GM12873 (cell line): ENCODE data around the gene MRPL40.

ENCODE experiments used
- TF ChIP-seq, protein P1 (sequence below): IDR thresholded peaks from 2 replicates; pipeline ENCODE4 v1.5.1; 2012; ENCODE audit warnings: low read depth, mild to moderate bottlenecking, moderate library complexity, low read length, control low read depth; ENCODE audit not compliant: insufficient read depth; ENCODE audit errors: missing control alignments

Gene MRPL40

DNA sequence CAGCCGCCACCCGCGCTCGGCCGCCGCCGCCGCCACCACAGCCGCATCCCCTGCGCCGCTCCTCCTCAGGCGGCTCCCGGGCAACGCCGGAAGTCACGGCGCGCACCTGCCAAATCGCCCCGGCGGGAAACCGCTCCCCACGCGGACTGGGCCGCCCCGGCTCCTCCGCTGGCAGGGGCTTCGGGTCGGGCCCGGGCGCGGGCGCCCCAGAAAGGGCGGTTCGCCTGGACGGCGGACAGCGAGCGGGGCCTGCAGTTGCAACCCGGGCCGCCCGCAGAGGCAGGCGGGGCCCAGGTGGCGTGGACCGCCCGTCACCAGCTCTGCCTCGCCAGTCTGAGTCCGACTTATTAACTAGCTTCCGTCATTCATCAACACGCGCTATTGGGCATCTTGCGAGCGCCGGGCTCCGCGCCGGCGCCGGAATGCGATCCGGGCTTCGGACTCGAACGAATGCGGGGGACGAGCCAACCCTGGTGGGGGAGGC is 654 bp upstream of the MRPL40 start, which contains the start of gene HIRA:
HIRA (minus strand) TSS at position 85 of the 484 bp plus-strand sequence. CDS start 257 bp downstream, outside the sequence.
- TF ChIP-seq, protein P1, sequence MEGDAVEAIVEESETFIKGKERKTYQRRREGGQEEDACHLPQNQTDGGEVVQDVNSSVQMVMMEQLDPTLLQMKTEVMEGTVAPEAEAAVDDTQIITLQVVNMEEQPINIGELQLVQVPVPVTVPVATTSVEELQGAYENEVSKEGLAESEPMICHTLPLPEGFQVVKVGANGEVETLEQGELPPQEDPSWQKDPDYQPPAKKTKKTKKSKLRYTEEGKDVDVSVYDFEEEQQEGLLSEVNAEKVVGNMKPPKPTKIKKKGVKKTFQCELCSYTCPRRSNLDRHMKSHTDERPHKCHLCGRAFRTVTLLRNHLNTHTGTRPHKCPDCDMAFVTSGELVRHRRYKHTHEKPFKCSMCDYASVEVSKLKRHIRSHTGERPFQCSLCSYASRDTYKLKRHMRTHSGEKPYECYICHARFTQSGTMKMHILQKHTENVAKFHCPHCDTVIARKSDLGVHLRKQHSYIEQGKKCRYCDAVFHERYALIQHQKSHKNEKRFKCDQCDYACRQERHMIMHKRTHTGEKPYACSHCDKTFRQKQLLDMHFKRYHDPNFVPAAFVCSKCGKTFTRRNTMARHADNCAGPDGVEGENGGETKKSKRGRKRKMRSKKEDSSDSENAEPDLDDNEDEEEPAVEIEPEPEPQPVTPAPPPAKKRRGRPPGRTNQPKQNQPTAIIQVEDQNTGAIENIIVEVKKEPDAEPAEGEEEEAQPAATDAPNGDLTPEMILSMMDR, result no peak

DNA sequence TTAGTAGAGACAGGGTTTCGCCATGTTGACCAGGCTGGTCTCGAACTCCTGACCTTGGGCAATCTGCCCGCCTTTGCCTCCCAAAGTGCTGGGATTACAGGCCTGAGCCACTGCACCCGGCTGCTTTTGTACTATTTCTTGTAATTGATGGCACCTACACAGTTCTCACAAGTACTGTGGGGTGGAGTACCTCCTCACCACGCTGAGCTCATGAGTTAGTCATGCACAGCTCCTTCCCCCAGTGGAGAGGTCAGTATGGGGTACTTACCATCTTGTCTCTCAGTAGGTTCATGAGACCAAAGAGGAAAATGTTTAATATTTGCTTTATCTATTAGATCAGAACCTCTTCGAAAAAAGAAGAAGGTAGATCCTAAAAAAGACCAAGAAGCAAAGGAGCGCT is 2.1 kb downstream of the MRPL40 start:
- TF ChIP-seq, protein P1, result no peak

DNA sequence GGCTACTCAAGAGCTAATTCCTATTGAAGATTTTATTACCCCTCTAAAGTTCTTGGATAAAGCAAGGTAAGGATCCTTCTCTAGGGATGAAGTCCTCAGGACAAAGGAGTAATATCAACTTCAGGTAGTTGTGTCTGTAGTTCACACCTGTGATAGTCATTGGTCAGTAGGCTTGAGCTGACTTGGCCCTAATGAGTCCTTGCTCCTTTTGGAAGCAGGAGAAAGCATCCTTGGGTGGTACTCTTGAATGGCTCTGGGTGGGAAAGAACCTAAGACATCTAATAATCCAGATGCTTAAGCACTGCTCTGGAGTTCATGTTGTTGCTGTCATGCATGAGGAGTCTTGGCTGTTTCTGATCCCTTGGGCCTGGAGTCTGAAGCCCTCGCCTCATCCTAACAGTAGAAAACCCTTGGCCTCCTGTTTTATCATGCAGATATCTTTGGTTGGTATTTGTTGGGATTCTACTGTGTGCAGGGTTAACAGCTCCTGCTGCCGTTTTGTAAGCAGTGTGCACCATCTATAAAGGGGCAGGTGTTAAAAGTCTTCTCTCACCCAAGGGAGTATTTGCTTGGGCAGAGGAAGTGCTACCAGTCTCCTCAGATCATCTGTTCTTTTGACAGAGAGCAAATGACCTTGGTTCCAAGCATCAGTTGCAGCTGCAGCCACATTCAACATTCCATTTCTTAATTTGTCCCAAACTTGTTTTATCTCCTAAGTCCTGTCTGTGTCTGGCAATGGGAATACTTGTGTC is 2.7 kb downstream of the MRPL40 start:
- TF ChIP-seq, protein P1, result no peak

DNA sequence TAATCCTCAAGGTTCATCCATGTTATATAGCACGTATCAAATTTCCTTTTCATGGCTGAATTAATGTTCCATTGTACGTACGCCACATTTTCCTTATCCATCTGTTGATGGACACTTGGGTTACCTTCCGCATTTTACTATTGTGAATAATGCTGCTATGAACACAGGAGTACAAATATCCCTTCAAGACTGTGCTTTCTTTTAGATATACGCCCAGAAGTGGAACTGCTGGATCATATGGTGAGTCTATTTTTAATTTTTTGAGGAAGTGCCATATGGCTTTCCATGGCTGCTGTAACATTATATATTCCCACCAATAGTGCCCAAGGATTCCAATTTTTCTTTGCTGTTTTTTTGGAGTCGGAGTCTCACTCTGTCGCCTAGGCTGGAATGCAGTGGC is 6.0 kb downstream of the MRPL40 start:
- TF ChIP-seq, protein P1, result no peak

DNA sequence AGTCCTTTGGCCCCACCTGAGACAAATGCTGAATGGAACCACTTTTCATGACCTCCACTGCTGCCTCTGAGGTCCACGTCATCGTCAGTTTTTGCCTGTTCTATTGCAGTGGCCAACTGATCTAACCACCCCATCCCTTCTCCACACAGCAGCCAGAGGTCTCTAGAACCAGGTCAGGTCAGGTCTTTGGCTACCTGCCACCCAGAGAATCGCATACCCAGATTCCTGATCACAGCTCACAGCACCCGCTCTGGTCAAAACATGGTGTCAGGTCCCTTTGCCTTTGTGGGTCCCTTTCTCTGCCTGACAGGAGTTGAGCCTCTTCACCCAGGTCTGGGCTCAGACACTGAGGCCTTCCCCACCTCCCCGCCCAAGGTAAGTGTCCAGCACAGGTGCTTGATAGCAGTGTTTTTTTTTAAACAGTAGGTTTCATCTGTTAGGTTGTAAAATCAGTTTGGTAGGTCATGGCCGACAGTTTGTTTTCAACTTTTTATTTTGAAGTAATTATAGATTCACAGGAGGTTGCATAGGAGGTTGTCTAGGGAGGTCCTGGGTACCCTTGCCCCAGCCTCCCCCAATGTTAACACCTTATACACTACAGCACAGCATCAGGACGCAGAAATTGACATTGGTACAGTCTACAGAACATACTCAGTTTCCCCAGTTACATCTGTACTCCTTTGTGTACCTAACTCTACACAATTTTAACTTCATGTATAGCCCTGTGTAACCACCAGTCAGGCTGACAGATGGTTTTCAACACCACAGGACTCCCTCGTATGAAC is 8.3 kb downstream of the MRPL40 start:
- TF ChIP-seq, protein P1, result no peak

DNA sequence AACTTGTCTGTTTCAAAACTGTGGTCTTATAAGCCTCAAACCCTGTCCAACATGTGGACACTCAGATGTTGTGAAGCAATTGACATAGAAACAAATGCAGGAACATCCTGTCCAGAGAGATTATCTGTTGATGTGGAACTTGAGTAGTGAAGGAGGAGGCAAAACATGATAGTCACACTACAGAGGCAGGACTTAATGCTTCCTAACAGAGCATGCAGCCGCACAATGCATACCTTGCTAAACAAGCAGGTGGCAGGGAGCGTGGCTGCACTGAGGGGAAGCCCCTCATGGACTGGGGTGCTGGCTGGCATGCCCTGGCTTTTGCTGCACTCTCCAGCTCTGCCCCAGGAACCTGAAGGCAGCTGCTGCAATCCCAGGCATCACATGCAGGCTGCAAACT is 9.8 kb downstream of the MRPL40 start:
- TF ChIP-seq, protein P1, result no peak

DNA sequence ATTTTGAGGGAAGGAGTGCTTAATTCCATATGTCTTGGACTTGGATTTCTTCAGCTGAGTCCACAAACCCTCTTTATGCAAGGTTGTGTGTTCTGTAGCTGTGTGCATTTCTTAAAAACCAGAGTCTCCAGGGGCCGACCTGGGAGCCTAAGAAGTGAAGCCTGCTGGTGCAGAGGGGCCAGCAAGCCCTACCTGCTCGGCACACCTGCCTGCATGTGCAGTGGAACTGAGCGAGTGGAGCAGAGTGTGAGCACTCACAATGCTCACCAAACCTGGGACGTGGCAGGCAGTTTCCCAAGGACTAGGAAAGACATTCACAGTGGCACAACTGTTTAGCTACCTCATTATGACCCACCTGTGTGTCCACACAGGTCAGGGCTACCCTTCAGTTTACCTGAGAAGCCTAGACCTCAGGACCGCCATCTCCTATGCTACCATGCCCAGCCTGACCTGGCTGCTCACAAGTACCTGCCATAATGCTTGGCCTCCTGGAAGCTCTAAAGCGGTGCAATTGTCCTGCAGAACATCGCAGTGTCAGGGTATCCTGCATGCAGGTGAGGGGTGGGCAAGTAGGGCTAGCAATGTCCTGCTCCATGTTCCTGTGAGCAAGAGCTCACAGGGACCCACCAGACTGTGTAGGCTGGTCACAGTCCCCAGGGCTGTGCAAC is 11.3 kb downstream of the MRPL40 start:
- TF ChIP-seq, protein P1, result no peak
